ENCODE results near the gene KLHDC8B. TPM values are rescaled to one million over a fixed set of nuclear protein-coding genes. Genes with fewer than 3 reads are reported as not detected.

Gene KLHDC8B
- total RNA-seq, 1 donor from 2014 or later: 1.2 TPM

DNA sequence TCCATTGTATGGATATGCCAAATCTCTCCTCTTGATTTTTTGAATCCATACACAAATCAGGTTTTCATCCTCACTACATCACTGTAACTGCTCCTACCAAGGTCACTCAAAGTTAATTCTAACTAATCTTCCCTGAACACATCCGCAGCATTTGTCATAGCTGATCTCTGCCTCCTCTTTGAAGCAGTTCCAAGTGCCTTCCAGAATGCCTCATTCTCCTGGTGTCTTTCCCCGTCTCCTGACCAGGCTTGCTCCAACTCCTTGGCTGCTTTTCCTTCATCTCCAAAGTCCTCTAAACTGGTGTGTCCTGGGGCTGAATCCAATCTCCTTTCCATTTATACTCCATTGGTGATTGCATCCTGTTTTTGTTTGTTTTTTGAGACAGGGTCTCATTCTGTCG lies 26.8 kb downstream of the KLHDC8B start:
- ChIA-PET POLR2A (no interaction called here), CTCF (no interaction called here)
- TF ChIP-seq CTCF (IDR thresholded peaks at IDR 0.05): no peak
- no peaks in the 10 kb centered on the region for H3K4me1 Mint-ChIP-seq
- ATAC-seq (ENCODE audit: low read depth) (no peak), DNase-seq (no peak)
- no peaks in the 10 kb centered on the region for H3K9me3 Mint-ChIP-seq
- peaks cover 7% of the 10 kb centered on the region for H3K27me3 Mint-ChIP-seq
- no peak overlapping the region for H3K27ac Mint-ChIP-seq
- H3K36me3 Mint-ChIP-seq (ENCODE audit: low read depth): no peaks in the 10 kb centered on the region
- intact Hi-C loops (cut with micrococcal nuclease): no loop called here
- H3K4me3 Mint-ChIP-seq: no peak overlapping the region

DNA sequence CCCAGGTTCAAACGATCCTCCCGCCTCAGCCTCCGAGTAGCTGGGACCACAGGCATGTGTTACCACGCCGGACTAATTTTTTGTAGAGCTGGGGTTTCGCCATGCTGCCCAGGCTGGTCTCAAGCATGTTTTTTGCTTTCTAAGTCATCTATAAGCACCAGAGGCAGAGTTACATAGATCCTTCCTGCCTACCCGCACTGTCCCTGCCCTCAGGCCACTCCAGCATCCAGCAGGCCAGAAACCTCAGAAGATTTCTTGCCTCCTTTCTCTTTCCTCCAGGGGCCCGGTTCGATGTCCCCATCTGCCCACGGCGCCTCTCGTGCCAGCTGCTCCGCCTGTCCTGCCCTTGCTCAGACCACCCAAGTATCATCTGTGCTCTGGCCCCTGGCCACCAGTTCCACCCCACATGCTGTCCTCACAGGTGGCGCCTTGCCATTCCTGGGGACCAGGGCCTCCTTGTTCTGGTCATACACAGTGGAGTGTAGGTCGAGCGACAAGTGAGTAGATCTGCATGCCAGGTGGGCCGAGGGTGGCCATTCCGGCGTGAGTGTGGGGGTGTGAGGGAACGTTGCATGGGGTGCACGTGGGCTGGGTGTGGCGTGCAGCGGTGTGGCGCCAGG lies 27.3 kb downstream of the KLHDC8B start:
- no peak for ATAC-seq (ENCODE audit: low read depth)
- Mint-ChIP-seq H3K9me3 (no peaks in the 10 kb centered on the region), H3K4me1 (no peaks in the 10 kb centered on the region), H3K27me3 (peaks cover 7% of the 10 kb centered on the region), H3K4me3 (no peak overlapping the region), H3K36me3 (ENCODE audit: low read depth) (no peaks in the 10 kb centered on the region), H3K27ac (no peak overlapping the region)
- DNase-seq: no peak
- POLR2A ChIA-PET: no interaction called here
- no peak for TF ChIP-seq CTCF (IDR thresholded peaks at IDR 0.05)
- intact Hi-C loops (cut with micrococcal nuclease): no loop called here
- CTCF ChIA-PET: no interaction called here

GRCh38 chr3:49199239-49199899 lies 28.0 kb downstream of the KLHDC8B start:
- Mint-ChIP-seq H3K36me3 (ENCODE audit: low read depth) (no peaks in the 10 kb centered on the region), H3K9me3 (no peaks in the 10 kb centered on the region), H3K4me3 (no peak overlapping the region), H3K27ac (no peak overlapping the region), H3K4me1 (no peaks in the 10 kb centered on the region), H3K27me3 (peaks cover 9% of the 10 kb centered on the region)
- POLR2A ChIA-PET: no interaction called here
- no peak for DNase-seq
- no peak for TF ChIP-seq CTCF (IDR thresholded peaks at IDR 0.05)
- intact Hi-C loops (cut with micrococcal nuclease): no loop called here
- CTCF ChIA-PET: no interaction called here
- no peak for ATAC-seq (ENCODE audit: low read depth)

GRCh38 chr3:49199900-49200281 lies 28.5 kb downstream of the KLHDC8B start:
- DNase-seq: no peak
- H3K4me3 Mint-ChIP-seq: no peak overlapping the region
- no peak overlapping the region for H3K27ac Mint-ChIP-seq
- H3K27me3 Mint-ChIP-seq: peaks cover 11% of the 10 kb centered on the region
- intact Hi-C loops (cut with micrococcal nuclease): no loop called here
- no peaks in the 10 kb centered on the region for H3K4me1 Mint-ChIP-seq
- no peaks in the 10 kb centered on the region for H3K36me3 Mint-ChIP-seq (ENCODE audit: low read depth)
- H3K9me3 Mint-ChIP-seq: no peaks in the 10 kb centered on the region
- ChIA-PET POLR2A (no interaction called here), CTCF (no interaction called here)
- no peak for TF ChIP-seq CTCF (IDR thresholded peaks at IDR 0.05)
- no peak for ATAC-seq (ENCODE audit: low read depth)

GRCh38 chr3:49213541-49213943 lies 42.1 kb downstream of the KLHDC8B start:
- no peaks in the 10 kb centered on the region for H3K4me1 Mint-ChIP-seq
- intact Hi-C loops (cut with micrococcal nuclease): no loop called here
- no peaks in the 10 kb centered on the region for H3K36me3 Mint-ChIP-seq (ENCODE audit: low read depth)
- CTCF ChIA-PET: no interaction called here
- peaks cover 7% of the 10 kb centered on the region for H3K27me3 Mint-ChIP-seq
- DNase-seq: no peak
- no peak overlapping the region for H3K27ac Mint-ChIP-seq
- no peak overlapping the region for H3K4me3 Mint-ChIP-seq
- no peak for TF ChIP-seq CTCF (IDR thresholded peaks at IDR 0.05)
- H3K9me3 Mint-ChIP-seq: peaks cover 6% of the 10 kb centered on the region
- ATAC-seq (ENCODE audit: low read depth): no peak
- POLR2A ChIA-PET: no interaction called here
